WTC11 (cell line): ENCODE results near the gene SYTL2. TPM values are rescaled to one million over a fixed set of nuclear protein-coding genes. Genes with fewer than 3 reads are reported as not detected.

ENCODE experiments used
- ETV6 ChIP-seq: sonication (generic); formaldehyde crosslinking; IDR thresholded peaks from 2 replicates; pipeline ENCODE4 v1.8.1; 2022; ENCODE audit warnings: mild to moderate bottlenecking, missing genetic modification reagents
- FOXK1 ChIP-seq: sonication (generic); formaldehyde crosslinking; IDR thresholded peaks from 2 replicates; pipeline ENCODE4 v1.8.0; 2022; ENCODE audit warnings: mild to moderate bottlenecking, moderate library complexity, missing genetic modification reagents
- FOXP1 ChIP-seq: sonication (generic); formaldehyde crosslinking; IDR thresholded peaks from 2 replicates; pipeline ENCODE4 v1.8.0; 2022; ENCODE audit warnings: missing genetic modification reagents, mild to moderate bottlenecking, moderate library complexity, borderline replicate concordance
- GABPB1 ChIP-seq: sonication (generic); formaldehyde crosslinking; IDR thresholded peaks from 2 replicates; pipeline ENCODE4 v1.8.1; 2023; ENCODE audit warnings: mild to moderate bottlenecking, missing genetic modification reagents
- HMGA2 ChIP-seq: fragments of 250-450 bp; sonication (Bioruptor Pico); IDR thresholded peaks from 2 replicates; pipeline ENCODE4 v1.4.0; 2021; ENCODE audit warnings: mild to moderate bottlenecking, moderate library complexity
- NFATC4 ChIP-seq: fragments of 250-450 bp; sonication (Bioruptor Pico); IDR thresholded peaks from 2 replicates; pipeline ENCODE4 v1.9.0; 2021; ENCODE audit warnings: mild to moderate bottlenecking
- NFE2L1 ChIP-seq: sonication (generic); formaldehyde crosslinking; IDR thresholded peaks from 2 replicates; pipeline ENCODE4 v1.8.1; 2023; ENCODE audit warnings: missing genetic modification reagents
- NFYB ChIP-seq: sonication (generic); formaldehyde crosslinking; conservative IDR thresholded peaks from 2 replicates; pipeline ENCODE4 v1.8.0; 2022; ENCODE audit warnings: low read depth, missing genetic modification reagents
- SMAD3 ChIP-seq: sonication (generic); formaldehyde crosslinking; IDR thresholded peaks from 2 replicates; pipeline ENCODE4 v1.8.0; 2022; ENCODE audit warnings: missing genetic modification reagents, mild to moderate bottlenecking, borderline replicate concordance
- SP1 ChIP-seq: sonication (generic); formaldehyde crosslinking; conservative IDR thresholded peaks from 2 replicates; pipeline ENCODE4 v1.8.1; 2022; ENCODE audit warnings: missing genetic modification reagents
- TCF7 ChIP-seq: sonication (generic); formaldehyde crosslinking; IDR thresholded peaks from 2 replicates; pipeline ENCODE4 v1.8.0; 2022; ENCODE audit warnings: mild to moderate bottlenecking, low read depth, missing genetic modification reagents, moderate library complexity
- TP53 ChIP-seq: sonication (generic); formaldehyde crosslinking; IDR thresholded peaks from 2 replicates; pipeline ENCODE4 v1.8.1; 2023; ENCODE audit warnings: mild to moderate bottlenecking, missing genetic modification reagents
- ZBTB21 ChIP-seq: sonication (generic); formaldehyde crosslinking; IDR thresholded peaks from 2 replicates; pipeline ENCODE4 v1.8.1; 2023; ENCODE audit warnings: mild to moderate bottlenecking, missing genetic modification reagents, borderline replicate concordance
- ZNF416 ChIP-seq: fragments of 250-450 bp; sonication (Bioruptor Pico); IDR thresholded peaks from 2 replicates; pipeline ENCODE4 v1.9.0; 2021; ENCODE audit warnings: mild to moderate bottlenecking, inconsistent platforms
- total RNA-seq: library from RNA; stranded (reverse); gene quantifications from 3 replicates; pipeline ENCODE4 v1.2.3, GENCODE V29; 2021
- TF ChIP-seq, protein P1 (sequence below): sonication (generic); formaldehyde crosslinking; IDR thresholded peaks from 2 replicates; pipeline ENCODE4 v1.8.0; 2023; ENCODE audit warnings: missing genetic modification reagents, mild to moderate bottlenecking, borderline replicate concordance
- TF ChIP-seq, protein P2 (sequence below): sonication (generic); formaldehyde crosslinking; IDR thresholded peaks from 2 replicates; pipeline ENCODE4 v1.8.0; 2023; ENCODE audit warnings: missing genetic modification reagents
- TF ChIP-seq, protein P3 (sequence below): sonication (generic); formaldehyde crosslinking; IDR thresholded peaks from 2 replicates; pipeline ENCODE4 v1.8.1; 2022; ENCODE audit warnings: mild to moderate bottlenecking, moderate library complexity, missing genetic modification reagents
- TF ChIP-seq, protein P4 (sequence below): sonication (generic); formaldehyde crosslinking; IDR thresholded peaks from 2 replicates; pipeline ENCODE4 v1.8.0; 2022; ENCODE audit warnings: mild to moderate bottlenecking, missing genetic modification reagents
- TF ChIP-seq, protein P5 (sequence below): fragments of 250-450 bp; sonication (Bioruptor Pico); IDR thresholded peaks from 2 replicates; pipeline ENCODE4 v1.9.0; 2021; ENCODE audit warnings: mild to moderate bottlenecking, borderline replicate concordance
- TF ChIP-seq, protein P6 (sequence below): fragments of 250-450 bp; sonication (Bioruptor Pico); IDR thresholded peaks from 2 replicates; pipeline ENCODE4 v2.1.2; 2022; ENCODE audit warnings: mild to moderate bottlenecking, moderate library complexity
- TF ChIP-seq, protein P7 (sequence below): sonication (generic); formaldehyde crosslinking; IDR thresholded peaks from 2 replicates; pipeline ENCODE4 v1.8.1; 2023; ENCODE audit warnings: mild to moderate bottlenecking, missing genetic modification reagents
- TF ChIP-seq, protein P8 (sequence below): sonication (generic); formaldehyde crosslinking; IDR thresholded peaks from 2 replicates; pipeline ENCODE4 v1.8.1; 2023; ENCODE audit warnings: mild to moderate bottlenecking, missing genetic modification reagents

SYTL2 gene
- total RNA-seq, 1 experiment from 2014 or later: 7.1 TPM

DNA sequence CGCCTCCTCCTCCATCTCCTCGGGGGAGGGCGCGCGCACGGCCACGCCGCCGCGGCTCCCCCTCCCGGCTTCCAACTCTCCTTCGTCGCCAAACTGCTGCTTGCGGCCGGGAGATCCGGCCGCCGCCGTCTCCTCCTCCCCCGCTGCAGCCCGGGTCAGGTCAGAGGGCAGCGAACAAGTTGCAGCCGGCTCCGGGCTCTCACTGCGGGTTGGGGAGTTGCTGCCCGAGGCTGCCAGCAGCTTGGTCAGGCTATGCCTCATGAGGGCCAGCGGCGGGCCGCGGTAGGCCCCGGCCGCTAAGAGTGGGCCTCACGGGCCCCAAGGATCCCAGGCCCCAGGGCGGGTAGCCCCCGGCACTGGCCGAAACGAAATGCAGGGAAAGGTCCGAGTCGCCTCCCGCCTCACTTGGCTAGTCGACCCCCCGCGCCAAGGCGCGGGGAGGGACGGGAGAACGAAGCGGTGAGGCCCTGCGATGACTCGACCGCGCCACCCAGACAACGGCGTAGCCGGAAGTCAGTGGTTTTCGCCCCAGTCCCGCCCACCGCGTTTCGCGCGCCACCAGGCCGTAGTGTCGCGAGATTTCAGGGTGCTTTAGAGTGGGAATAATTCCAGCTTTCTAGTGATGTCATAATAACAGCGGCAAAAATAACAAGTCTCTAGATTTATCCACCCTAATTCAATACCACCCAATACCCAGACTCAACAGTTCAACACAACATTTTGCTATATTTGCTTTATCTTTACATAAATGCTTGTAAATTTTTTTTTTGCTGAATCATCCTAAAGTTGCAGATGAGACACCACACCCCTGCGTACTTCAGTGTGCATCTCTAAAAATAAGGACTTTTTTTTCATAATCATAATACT lies 146.1 kb downstream of the SYTL2 start, which contains the start of gene CREBZF (continued):
- TF ChIP-seq, protein P1, sequence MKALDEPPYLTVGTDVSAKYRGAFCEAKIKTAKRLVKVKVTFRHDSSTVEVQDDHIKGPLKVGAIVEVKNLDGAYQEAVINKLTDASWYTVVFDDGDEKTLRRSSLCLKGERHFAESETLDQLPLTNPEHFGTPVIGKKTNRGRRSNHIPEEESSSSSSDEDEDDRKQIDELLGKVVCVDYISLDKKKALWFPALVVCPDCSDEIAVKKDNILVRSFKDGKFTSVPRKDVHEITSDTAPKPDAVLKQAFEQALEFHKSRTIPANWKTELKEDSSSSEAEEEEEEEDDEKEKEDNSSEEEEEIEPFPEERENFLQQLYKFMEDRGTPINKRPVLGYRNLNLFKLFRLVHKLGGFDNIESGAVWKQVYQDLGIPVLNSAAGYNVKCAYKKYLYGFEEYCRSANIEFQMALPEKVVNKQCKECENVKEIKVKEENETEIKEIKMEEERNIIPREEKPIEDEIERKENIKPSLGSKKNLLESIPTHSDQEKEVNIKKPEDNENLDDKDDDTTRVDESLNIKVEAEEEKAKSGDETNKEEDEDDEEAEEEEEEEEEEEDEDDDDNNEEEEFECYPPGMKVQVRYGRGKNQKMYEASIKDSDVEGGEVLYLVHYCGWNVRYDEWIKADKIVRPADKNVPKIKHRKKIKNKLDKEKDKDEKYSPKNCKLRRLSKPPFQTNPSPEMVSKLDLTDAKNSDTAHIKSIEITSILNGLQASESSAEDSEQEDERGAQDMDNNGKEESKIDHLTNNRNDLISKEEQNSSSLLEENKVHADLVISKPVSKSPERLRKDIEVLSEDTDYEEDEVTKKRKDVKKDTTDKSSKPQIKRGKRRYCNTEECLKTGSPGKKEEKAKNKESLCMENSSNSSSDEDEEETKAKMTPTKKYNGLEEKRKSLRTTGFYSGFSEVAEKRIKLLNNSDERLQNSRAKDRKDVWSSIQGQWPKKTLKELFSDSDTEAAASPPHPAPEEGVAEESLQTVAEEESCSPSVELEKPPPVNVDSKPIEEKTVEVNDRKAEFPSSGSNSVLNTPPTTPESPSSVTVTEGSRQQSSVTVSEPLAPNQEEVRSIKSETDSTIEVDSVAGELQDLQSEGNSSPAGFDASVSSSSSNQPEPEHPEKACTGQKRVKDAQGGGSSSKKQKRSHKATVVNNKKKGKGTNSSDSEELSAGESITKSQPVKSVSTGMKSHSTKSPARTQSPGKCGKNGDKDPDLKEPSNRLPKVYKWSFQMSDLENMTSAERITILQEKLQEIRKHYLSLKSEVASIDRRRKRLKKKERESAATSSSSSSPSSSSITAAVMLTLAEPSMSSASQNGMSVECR: peak; percentile 22; the same call in 1 of the 2 replicates
- TF ChIP-seq, protein P2, sequence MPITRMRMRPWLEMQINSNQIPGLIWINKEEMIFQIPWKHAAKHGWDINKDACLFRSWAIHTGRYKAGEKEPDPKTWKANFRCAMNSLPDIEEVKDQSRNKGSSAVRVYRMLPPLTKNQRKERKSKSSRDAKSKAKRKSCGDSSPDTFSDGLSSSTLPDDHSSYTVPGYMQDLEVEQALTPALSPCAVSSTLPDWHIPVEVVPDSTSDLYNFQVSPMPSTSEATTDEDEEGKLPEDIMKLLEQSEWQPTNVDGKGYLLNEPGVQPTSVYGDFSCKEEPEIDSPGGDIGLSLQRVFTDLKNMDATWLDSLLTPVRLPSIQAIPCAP (CRISPR knock-in tag): 0 out of 2 replicates have a peak, but pooled peaks have one; percentile 76
- TF ChIP-seq, protein P3, sequence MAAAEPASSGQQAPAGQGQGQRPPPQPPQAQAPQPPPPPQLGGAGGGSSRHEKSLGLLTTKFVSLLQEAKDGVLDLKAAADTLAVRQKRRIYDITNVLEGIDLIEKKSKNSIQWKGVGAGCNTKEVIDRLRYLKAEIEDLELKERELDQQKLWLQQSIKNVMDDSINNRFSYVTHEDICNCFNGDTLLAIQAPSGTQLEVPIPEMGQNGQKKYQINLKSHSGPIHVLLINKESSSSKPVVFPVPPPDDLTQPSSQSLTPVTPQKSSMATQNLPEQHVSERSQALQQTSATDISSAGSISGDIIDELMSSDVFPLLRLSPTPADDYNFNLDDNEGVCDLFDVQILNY (CRISPR knock-in tag): peak; percentile 97
- TF ChIP-seq ZNF416 (CRISPR knock-in tag): no peak
- peak; percentile 85; the same call in 1 of the 2 replicates for TF ChIP-seq FOXP1 (CRISPR knock-in tag)
- peak; percentile 32; the same call in 1 of the 2 replicates for TF ChIP-seq TP53 (CRISPR knock-in tag)
- TF ChIP-seq HMGA2 (CRISPR knock-in tag): no peak
- TF ChIP-seq, protein P4, sequence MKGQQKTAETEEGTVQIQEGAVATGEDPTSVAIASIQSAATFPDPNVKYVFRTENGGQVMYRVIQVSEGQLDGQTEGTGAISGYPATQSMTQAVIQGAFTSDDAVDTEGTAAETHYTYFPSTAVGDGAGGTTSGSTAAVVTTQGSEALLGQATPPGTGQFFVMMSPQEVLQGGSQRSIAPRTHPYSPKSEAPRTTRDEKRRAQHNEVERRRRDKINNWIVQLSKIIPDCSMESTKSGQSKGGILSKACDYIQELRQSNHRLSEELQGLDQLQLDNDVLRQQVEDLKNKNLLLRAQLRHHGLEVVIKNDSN (CRISPR knock-in tag): no peak
- TF ChIP-seq GABPB1 (CRISPR knock-in tag): peak; percentile 56; the same call in 1 of the 2 replicates
- TF ChIP-seq, protein P5, sequence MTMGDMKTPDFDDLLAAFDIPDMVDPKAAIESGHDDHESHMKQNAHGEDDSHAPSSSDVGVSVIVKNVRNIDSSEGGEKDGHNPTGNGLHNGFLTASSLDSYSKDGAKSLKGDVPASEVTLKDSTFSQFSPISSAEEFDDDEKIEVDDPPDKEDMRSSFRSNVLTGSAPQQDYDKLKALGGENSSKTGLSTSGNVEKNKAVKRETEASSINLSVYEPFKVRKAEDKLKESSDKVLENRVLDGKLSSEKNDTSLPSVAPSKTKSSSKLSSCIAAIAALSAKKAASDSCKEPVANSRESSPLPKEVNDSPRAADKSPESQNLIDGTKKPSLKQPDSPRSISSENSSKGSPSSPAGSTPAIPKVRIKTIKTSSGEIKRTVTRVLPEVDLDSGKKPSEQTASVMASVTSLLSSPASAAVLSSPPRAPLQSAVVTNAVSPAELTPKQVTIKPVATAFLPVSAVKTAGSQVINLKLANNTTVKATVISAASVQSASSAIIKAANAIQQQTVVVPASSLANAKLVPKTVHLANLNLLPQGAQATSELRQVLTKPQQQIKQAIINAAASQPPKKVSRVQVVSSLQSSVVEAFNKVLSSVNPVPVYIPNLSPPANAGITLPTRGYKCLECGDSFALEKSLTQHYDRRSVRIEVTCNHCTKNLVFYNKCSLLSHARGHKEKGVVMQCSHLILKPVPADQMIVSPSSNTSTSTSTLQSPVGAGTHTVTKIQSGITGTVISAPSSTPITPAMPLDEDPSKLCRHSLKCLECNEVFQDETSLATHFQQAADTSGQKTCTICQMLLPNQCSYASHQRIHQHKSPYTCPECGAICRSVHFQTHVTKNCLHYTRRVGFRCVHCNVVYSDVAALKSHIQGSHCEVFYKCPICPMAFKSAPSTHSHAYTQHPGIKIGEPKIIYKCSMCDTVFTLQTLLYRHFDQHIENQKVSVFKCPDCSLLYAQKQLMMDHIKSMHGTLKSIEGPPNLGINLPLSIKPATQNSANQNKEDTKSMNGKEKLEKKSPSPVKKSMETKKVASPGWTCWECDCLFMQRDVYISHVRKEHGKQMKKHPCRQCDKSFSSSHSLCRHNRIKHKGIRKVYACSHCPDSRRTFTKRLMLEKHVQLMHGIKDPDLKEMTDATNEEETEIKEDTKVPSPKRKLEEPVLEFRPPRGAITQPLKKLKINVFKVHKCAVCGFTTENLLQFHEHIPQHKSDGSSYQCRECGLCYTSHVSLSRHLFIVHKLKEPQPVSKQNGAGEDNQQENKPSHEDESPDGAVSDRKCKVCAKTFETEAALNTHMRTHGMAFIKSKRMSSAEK: no peak
- no peak for TF ChIP-seq TCF7 (CRISPR knock-in tag)
- TF ChIP-seq NFYB (CRISPR knock-in tag): no peak; the same call in 1 of the 2 replicates
- peak; percentile 94 for TF ChIP-seq SP1 (CRISPR knock-in tag)
- TF ChIP-seq, protein P6, sequence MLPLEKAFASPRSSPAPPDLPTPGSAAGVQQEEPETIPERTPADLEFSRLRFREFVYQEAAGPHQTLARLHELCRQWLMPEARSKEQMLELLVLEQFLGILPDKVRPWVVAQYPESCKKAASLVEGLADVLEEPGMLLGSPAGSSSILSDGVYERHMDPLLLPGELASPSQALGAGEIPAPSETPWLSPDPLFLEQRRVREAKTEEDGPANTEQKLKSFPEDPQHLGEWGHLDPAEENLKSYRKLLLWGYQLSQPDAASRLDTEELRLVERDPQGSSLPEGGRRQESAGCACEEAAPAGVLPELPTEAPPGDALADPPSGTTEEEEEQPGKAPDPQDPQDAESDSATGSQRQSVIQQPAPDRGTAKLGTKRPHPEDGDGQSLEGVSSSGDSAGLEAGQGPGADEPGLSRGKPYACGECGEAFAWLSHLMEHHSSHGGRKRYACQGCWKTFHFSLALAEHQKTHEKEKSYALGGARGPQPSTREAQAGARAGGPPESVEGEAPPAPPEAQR (CRISPR knock-in tag): no peak
- TF ChIP-seq, protein P7, sequence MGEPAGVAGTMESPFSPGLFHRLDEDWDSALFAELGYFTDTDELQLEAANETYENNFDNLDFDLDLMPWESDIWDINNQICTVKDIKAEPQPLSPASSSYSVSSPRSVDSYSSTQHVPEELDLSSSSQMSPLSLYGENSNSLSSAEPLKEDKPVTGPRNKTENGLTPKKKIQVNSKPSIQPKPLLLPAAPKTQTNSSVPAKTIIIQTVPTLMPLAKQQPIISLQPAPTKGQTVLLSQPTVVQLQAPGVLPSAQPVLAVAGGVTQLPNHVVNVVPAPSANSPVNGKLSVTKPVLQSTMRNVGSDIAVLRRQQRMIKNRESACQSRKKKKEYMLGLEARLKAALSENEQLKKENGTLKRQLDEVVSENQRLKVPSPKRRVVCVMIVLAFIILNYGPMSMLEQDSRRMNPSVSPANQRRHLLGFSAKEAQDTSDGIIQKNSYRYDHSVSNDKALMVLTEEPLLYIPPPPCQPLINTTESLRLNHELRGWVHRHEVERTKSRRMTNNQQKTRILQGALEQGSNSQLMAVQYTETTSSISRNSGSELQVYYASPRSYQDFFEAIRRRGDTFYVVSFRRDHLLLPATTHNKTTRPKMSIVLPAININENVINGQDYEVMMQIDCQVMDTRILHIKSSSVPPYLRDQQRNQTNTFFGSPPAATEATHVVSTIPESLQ (CRISPR knock-in tag): no peak
- peak; percentile 83 for TF ChIP-seq FOXK1 (CRISPR knock-in tag)
- TF ChIP-seq SMAD3: peak; percentile 81; the same call in 1 of the 2 replicates
- TF ChIP-seq NFE2L1 (CRISPR knock-in tag): peak; percentile 95
- TF ChIP-seq, protein P8, sequence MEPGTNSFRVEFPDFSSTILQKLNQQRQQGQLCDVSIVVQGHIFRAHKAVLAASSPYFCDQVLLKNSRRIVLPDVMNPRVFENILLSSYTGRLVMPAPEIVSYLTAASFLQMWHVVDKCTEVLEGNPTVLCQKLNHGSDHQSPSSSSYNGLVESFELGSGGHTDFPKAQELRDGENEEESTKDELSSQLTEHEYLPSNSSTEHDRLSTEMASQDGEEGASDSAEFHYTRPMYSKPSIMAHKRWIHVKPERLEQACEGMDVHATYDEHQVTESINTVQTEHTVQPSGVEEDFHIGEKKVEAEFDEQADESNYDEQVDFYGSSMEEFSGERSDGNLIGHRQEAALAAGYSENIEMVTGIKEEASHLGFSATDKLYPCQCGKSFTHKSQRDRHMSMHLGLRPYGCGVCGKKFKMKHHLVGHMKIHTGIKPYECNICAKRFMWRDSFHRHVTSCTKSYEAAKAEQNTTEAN (CRISPR knock-in tag): 0 out of 2 replicates have a peak, but pooled peaks have one; percentile 51
- 0 out of 2 replicates have a peak, but pooled peaks have one; percentile 35 for TF ChIP-seq ZBTB21 (CRISPR knock-in tag)
- TF ChIP-seq NFATC4 (CRISPR knock-in tag): no peak
- peak; percentile 89 for TF ChIP-seq ETV6 (CRISPR knock-in tag)
